ENCODE measurements around the gene CFAP65. TPM values are rescaled to one million over a fixed set of nuclear protein-coding genes. Genes with fewer than 3 reads are reported as not detected.

CFAP65 gene
- total RNA-seq, 1 donor from 2014 or later: not detected

- TF ChIP-seq, protein P1, sequence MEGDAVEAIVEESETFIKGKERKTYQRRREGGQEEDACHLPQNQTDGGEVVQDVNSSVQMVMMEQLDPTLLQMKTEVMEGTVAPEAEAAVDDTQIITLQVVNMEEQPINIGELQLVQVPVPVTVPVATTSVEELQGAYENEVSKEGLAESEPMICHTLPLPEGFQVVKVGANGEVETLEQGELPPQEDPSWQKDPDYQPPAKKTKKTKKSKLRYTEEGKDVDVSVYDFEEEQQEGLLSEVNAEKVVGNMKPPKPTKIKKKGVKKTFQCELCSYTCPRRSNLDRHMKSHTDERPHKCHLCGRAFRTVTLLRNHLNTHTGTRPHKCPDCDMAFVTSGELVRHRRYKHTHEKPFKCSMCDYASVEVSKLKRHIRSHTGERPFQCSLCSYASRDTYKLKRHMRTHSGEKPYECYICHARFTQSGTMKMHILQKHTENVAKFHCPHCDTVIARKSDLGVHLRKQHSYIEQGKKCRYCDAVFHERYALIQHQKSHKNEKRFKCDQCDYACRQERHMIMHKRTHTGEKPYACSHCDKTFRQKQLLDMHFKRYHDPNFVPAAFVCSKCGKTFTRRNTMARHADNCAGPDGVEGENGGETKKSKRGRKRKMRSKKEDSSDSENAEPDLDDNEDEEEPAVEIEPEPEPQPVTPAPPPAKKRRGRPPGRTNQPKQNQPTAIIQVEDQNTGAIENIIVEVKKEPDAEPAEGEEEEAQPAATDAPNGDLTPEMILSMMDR (IDR thresholded peaks at IDR 0.05; ENCODE audit: unreplicated experiment): no peak
- no peak for DNase-seq (ENCODE audit: low spot score in 2 of 2, unreplicated experiment in 2 of 2)
- peaks cover 61% of the 10 kb centered on the region for H3K27me3 Mint-ChIP-seq (ENCODE audit: low read depth)
- H3K4me3 Mint-ChIP-seq: peak overlapping the region; percentile 77
- H3K27ac Mint-ChIP-seq: no peak overlapping the region
- H3K4me1 Mint-ChIP-seq: peaks cover 41% of the 10 kb centered on the region
- no peaks in the 10 kb centered on the region for H3K36me3 Mint-ChIP-seq
- no peaks in the 10 kb centered on the region for H3K9me3 Mint-ChIP-seq
Measured at GRCh38 chr2:218961651-218962570, 79.4 kb downstream of the CFAP65 start.

DNA sequence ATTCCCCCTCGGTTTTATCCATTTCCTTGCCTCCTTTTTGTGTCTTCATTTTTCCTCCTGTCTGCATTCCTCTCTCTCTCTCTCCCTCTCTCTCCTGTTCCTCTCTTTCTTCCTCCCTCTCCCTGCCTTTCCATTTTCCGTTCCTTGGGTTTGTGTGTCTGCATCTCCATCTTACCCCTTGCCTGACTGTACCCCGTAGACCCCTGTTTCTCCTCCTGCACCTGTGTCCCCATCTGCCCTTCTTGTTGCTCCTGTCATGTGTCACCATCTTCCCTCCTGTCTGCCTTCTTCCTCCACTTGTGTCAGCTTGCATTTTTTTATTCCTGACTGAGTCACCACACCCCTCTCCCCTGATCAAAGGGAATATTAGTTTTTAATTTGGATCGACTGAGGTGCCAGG lies 80.1 kb downstream of the CFAP65 start:
- peak overlapping the region; percentile 52 for H3K4me3 Mint-ChIP-seq
- no peak overlapping the region for H3K27ac Mint-ChIP-seq
- no peak for DNase-seq (ENCODE audit: low spot score in 2 of 2, unreplicated experiment in 2 of 2)
- H3K9me3 Mint-ChIP-seq: no peaks in the 10 kb centered on the region
- H3K4me1 Mint-ChIP-seq: peaks cover 41% of the 10 kb centered on the region
- no peaks in the 10 kb centered on the region for H3K36me3 Mint-ChIP-seq
- TF ChIP-seq, protein P1 (IDR thresholded peaks at IDR 0.05; ENCODE audit: unreplicated experiment): no peak
- H3K27me3 Mint-ChIP-seq (ENCODE audit: low read depth): peaks cover 62% of the 10 kb centered on the region

DNA sequence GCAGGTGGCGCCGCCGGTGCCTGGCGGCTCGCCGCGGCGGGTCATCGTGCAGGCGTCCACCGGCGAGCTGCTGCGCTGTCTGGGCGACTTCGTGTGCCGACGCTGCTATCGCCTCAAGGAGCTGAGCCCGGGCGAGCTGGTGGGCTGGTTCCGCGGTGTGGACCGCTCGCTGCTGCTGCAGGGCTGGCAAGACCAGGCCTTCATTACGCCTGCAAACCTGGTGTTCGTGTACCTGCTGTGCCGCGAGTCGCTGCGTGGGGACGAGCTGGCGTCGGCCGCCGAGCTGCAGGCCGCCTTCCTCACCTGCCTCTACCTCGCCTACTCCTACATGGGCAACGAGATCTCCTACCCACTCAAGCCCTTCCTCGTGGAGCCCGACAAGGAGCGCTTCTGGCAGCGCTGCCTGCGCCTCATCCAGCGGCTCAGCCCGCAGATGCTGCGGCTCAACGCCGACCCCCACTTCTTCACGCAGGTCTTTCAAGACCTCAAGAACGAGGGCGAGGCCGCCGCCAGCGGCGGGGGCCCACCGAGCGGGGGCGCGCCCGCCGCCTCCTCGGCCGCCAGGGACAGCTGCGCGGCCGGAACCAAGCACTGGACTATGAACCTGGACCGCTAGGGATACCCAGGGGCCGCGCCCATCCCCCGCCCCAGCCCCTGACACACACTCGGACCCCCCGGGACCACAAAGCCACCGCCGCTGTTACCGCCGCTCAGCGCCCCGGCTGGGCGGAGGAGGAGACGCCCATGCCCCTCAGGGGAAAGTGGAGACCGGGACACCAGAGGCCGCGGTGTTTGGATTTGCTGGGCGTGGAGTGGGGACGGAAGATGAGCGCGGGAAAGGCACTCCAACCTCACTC lies 80.8 kb downstream of the CFAP65 start:
- H3K9me3 Mint-ChIP-seq: no peaks in the 10 kb centered on the region
- no peaks in the 10 kb centered on the region for H3K36me3 Mint-ChIP-seq
- no peak overlapping the region for H3K27ac Mint-ChIP-seq
- peak overlapping the region; percentile 67 for H3K4me3 Mint-ChIP-seq
- H3K27me3 Mint-ChIP-seq (ENCODE audit: low read depth): peaks cover 68% of the 10 kb centered on the region
- peaks cover 41% of the 10 kb centered on the region for H3K4me1 Mint-ChIP-seq
- DNase-seq (ENCODE audit: low spot score in 2 of 2, unreplicated experiment in 2 of 2): no peak
- TF ChIP-seq, protein P1 (IDR thresholded peaks at IDR 0.05; ENCODE audit: unreplicated experiment): no peak

GRCh38 chr2:218959761-218960308 lies 81.5 kb downstream of the CFAP65 start:
- Mint-ChIP-seq H3K4me1 (peaks cover 41% of the 10 kb centered on the region), H3K9me3 (no peaks in the 10 kb centered on the region), H3K36me3 (no peaks in the 10 kb centered on the region), H3K4me3 (peak overlapping the region; percentile 37), H3K27me3 (ENCODE audit: low read depth) (peaks cover 75% of the 10 kb centered on the region), H3K27ac (no peak overlapping the region)
- no peak for DNase-seq (ENCODE audit: low spot score in 2 of 2, unreplicated experiment in 2 of 2)
- TF ChIP-seq, protein P1 (IDR thresholded peaks at IDR 0.05; ENCODE audit: unreplicated experiment): no peak

- Mint-ChIP-seq H3K4me1 (peaks cover 38% of the 10 kb centered on the region), H3K4me3 (peak within 1 kb of the TSS; percentile 80), H3K27ac (no peak within 1 kb of the TSS), H3K27me3 (ENCODE audit: low read depth) (peaks cover 81% of the 10 kb centered on the region), H3K9me3 (no peaks in the 10 kb centered on the region), H3K36me3 (no peaks in the 10 kb centered on the region)
- TF ChIP-seq, protein P1 (IDR thresholded peaks at IDR 0.05; ENCODE audit: unreplicated experiment): no peak
- peak; percentile 85 to 94 for DNase-seq (ENCODE audit: low spot score in 2 of 2, unreplicated experiment in 2 of 2)
Measured at GRCh38 chr2:218959141-218959731, 82.1 kb downstream of the CFAP65 start, which contains the start of gene CDK5R2. Gene CDK5R2, plus strand, starts transcription at chr2:218959666. Its CDS starts 155 bp downstream, at chr2:218959821.
